Right lobe of liver (tissue), 6 donors: Measurements from ENCODE around the gene CMTM6. TPM values are rescaled to one million over a fixed set of nuclear protein-coding genes. Genes with fewer than 3 reads are reported as not detected.

Experiments
- ATAC-seq, 4 donors: fragments of 200-7000 bp; cut with Tn5 transposase; one replicate each; pipeline ENCODE4 v1.9.1; 2020; ENCODE audit warnings: mild to moderate bottlenecking in 4 of 4, moderate library complexity in 4 of 4
- DNase-seq, 3 donors: peaks; one replicate each; pipeline ENCODE4 v3.0.0-alpha.2; 2020
- H3K27ac ChIP-seq, 3 donors: fragments of 200-600 bp; one replicate each; pipeline ENCODE4 v1.8.0; 2022
- H3K27me3 ChIP-seq, 2 donors: fragments of 200-600 bp; one replicate each; pipeline ENCODE4 v1.8.0; 2022
- H3K36me3 ChIP-seq, 4 donors: fragments of 200-600 bp; sonication (generic) in 1 of 4; one replicate each; pipeline versions ENCODE4 v1.5.1 to v1.8.0; 2017 to 2022; ENCODE audit warnings: control low read depth in 1 of 4
- H3K4me1 ChIP-seq, 4 donors: fragments of 200-600 bp; sonication (generic) in 1 of 4; one replicate each; pipeline versions ENCODE4 v1.5.1 to v1.8.0; 2017 to 2022; ENCODE audit warnings: control low read depth in 1 of 4
- H3K4me3 ChIP-seq, 3 donors: fragments of 200-600 bp; one replicate each; pipeline ENCODE4 v1.8.0; 2022
- H3K9me3 ChIP-seq, 4 donors: fragments of 200-600 bp; sonication (generic) in 1 of 4; one replicate each; pipeline versions ENCODE4 v1.5.1 to v1.8.0; 2017 to 2022; ENCODE audit warnings: control low read depth in 1 of 4
- CTCF ChIP-seq, 4 donors: fragments of 200-600 bp in 3 of 4; fragments of 450-650 bp in 1 of 4; IDR thresholded peaks; one replicate each; pipeline versions ENCODE4 v1.5.1 to v1.8.0; 2016 to 2022; ENCODE audit warnings: antibody characterized with exemption in 4 of 4, mild to moderate bottlenecking in 2 of 4
- POLR2A ChIP-seq: fragments of 450-650 bp; IDR thresholded peaks from one replicate; pipeline ENCODE4 v1.6.1; 2017; ENCODE audit warnings: antibody characterized with exemption, mild to moderate bottlenecking
- WGBS: methylation state at CpG from one replicate; pipeline ENCODE4 v1.1.6; 2018; ENCODE audit warnings: low coverage, low lambda C conversion rate; ENCODE audit not compliant: insufficient coverage; ENCODE audit errors: missing lambda C conversion rate; 5-methylcytosine and 5-hydroxymethylcytosine counted together
- intact Hi-C, 2 donors: fragments of 100-400 bp; cut with DNase I; formaldehyde crosslinking; loops; one replicate each; pipeline versions ENCODE4 v1.11.2 to v1.14.1; 2022
- total RNA-seq, 6 experiments: library from RNA; depleted of rRNA in 2 of 6; stranded (reverse); fragments of >200 nt in 2 of 6; fragmentation: NEBNext Ultra II Directional in 3 of 6; extraction: Animal tissue kit (Norgen Biotek cat#: 25700) in 3 of 6; gene quantifications; one replicate each; pipeline versions ENCODE4 v1.1.0 to v1.2.4, GENCODE V29; 2016 to 2023
- donor health status: DM: no; HTN: yes; CAD: no.
- donor health status: DM: no; HTN: no; CAD: no.
- donor health status: DM: no; HTN: no; CAD: no.
- donor health status: DM: no; HTN: yes; CAD: no.
- donor health status: DM: no; HTN: yes; CAD: no.

The CMTM6 gene
- total RNA-seq, 6 experiments from 2014 or later: 45.2 to 69.1 (median 57.2) TPM

- intact Hi-C loops: loop anchor here in 1 of 2 donors (10.0 kb wide), 1 partner anchor 154 kb away; no protein-coding TSS in a partner anchor
- TF ChIP-seq CTCF (IDR thresholded peaks at IDR 0.05): no peak
- TF ChIP-seq POLR2A: no peak
- no peaks in the 10 kb centered on the region for H3K4me1 ChIP-seq
- ATAC-seq: no peak
- no peak overlapping the region for H3K27ac ChIP-seq
- no peak overlapping the region for H3K4me3 ChIP-seq
- no peaks in the 10 kb centered on the region for H3K9me3 ChIP-seq
- 58% methylated on average over 2 of the region's 2 CpGs for WGBS
- H3K36me3 ChIP-seq: no peaks in the 10 kb centered on the region
- no peaks in the 10 kb centered on the region for H3K27me3 ChIP-seq
- DNase-seq: no peak
Observed at GRCh38 chr3:32511005-32511404, 8.4 kb upstream of the CMTM6 start.

GRCh38 chr3:32510075-32510724 lies 7.5 kb upstream of the CMTM6 start:
- H3K4me1 ChIP-seq: no peaks in the 10 kb centered on the region
- peak in 2 of 3 donors; percentile 43 to 71 for DNase-seq
- H3K4me3 ChIP-seq: no peak overlapping the region
- H3K36me3 ChIP-seq: no peaks in the 10 kb centered on the region
- H3K9me3 ChIP-seq: no peaks in the 10 kb centered on the region
- WGBS: 33% methylated on average over 3 of the region's 3 CpGs
- ATAC-seq: peak; percentile 95 to 99 (median 96)
- peak; percentile 68 to 85 (median 73) for TF ChIP-seq CTCF (IDR thresholded peaks at IDR 0.05)
- TF ChIP-seq POLR2A: no peak
- H3K27ac ChIP-seq: no peak overlapping the region
- H3K27me3 ChIP-seq: no peaks in the 10 kb centered on the region
- intact Hi-C loops: loop anchor here in 1 of 2 donors (10.0 kb wide), 1 partner anchor 155 kb away; no protein-coding TSS in a partner anchor

- H3K9me3 ChIP-seq: no peaks in the 10 kb centered on the region
- H3K27ac ChIP-seq: no peak overlapping the region
- 76% methylated on average over 5 of the region's 7 CpGs for WGBS
- no peaks in the 10 kb centered on the region for H3K4me1 ChIP-seq
- TF ChIP-seq CTCF (IDR thresholded peaks at IDR 0.05) (no peak), POLR2A (no peak)
- intact Hi-C loops: loop anchor here in 1 of 2 donors (10.0 kb wide), 1 partner anchor 156 kb away; no protein-coding TSS in a partner anchor
- no peaks in the 10 kb centered on the region for H3K36me3 ChIP-seq
- no peaks in the 10 kb centered on the region for H3K27me3 ChIP-seq
- ATAC-seq: no peak
- no peak overlapping the region for H3K4me3 ChIP-seq
- no peak for DNase-seq
Observed at GRCh38 chr3:32508711-32509110, 6.1 kb upstream of the CMTM6 start.

- intact Hi-C loops: loop anchor here in 1 of 2 donors (10.0 kb wide), 1 partner anchor 158 kb away; no protein-coding TSS in a partner anchor
- no peak overlapping the region for H3K4me3 ChIP-seq
- WGBS: 58% methylated on average over 4 of the region's 4 CpGs
- H3K27me3 ChIP-seq: no peaks in the 10 kb centered on the region
- DNase-seq: no peak
- no peaks in the 10 kb centered on the region for H3K4me1 ChIP-seq
- H3K27ac ChIP-seq: no peak overlapping the region
- H3K9me3 ChIP-seq: no peaks in the 10 kb centered on the region
- TF ChIP-seq CTCF (IDR thresholded peaks at IDR 0.05): no peak
- TF ChIP-seq POLR2A: no peak
- H3K36me3 ChIP-seq: no peaks in the 10 kb centered on the region
- no peak for ATAC-seq
Observed at GRCh38 chr3:32506466-32506865, 3.8 kb upstream of the CMTM6 start.
